ENCODE results near the gene SNAP29.

SNAP29 gene

DNA sequence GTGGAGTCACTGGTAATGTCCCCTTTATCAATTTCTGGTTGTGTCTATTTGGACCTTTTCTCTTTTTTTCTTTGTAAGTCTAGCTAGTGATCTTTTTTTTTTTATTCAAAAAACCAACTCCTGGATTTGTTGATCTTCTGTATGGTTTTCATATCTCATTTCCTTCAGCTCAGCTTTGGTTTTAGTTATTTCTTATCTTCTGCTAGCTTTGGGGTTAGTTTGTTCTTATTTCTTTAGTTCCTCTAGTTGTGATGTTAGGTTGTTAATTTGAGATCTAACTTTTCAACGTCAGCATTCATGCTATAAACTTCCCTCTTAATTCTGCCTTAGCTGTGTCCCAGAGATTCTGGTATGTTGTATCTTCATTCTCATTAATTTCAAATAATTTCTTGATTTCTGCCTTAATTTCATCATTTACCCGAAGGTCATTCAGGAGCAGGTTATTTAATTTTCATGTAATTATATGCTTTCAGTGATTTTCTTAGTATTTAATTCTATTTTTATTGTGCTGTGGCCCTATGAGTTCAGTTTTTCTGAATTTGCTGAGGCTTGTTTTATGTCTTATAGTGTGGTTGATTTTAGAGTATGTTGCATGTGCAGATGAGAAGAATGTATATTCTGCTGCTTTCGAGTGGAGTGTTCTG lies 29.2 kb upstream of the SNAP29 start:
- H3K36me3 ChIP-seq (replicated peaks; ENCODE audit: insufficient read depth, low read length) = no peaks in the 10 kb centered on the region

DNA sequence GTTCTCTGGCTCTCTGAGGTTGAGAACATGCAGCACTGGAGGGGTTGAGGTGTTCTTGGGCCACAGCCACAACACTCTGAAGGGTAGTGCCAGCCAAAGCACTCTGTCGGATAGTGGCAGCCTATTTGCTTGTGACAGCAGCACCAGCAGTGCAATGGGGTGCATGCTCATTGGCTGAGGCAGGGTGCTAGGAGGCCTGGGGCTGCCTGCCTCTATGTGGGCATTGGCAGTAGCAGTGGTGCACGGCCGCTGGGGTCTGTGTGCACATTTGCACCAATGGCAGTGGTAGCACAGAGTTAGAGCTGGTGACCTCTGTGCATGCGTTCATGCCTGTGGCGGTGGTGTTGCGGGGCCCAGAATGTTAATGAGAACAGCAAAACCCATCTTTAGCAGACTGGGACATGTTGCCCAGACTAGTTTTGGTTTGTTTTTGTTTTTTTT lies 25.6 kb upstream of the SNAP29 start:
- H3K27ac ChIP-seq (ENCODE audit: low read length) = no peak overlapping the region
- no peaks in the 10 kb centered on the region for H3K27me3 ChIP-seq (replicated peaks; ENCODE audit: insufficient read depth, low read length)
- H3F3A ChIP-seq (ENCODE audit: insufficient read depth, low read length) = peaks cover 4% of the 10 kb centered on the region; the same call in 1 of the 2 replicates
- DNase-seq = no peak
- H3K36me3 ChIP-seq (replicated peaks; ENCODE audit: insufficient read depth, low read length) = no peaks in the 10 kb centered on the region
- no peak overlapping the region for H3K4me3 ChIP-seq (ENCODE audit: low read length)
- peaks cover 29% of the 10 kb centered on the region for H3K79me2 ChIP-seq (ENCODE audit: low read length)
- no peaks in the 10 kb centered on the region for H3K9me3 ChIP-seq (replicated peaks; ENCODE audit: insufficient read depth, low read length)
- no peaks in the 10 kb centered on the region for H4K20me1 ChIP-seq (ENCODE audit: insufficient read depth, low read length)
- no peaks in the 10 kb centered on the region for H3K9me2 ChIP-seq (replicated peaks; ENCODE audit: insufficient read depth, low read length)
- peaks cover 8% of the 10 kb centered on the region for H3K4me1 ChIP-seq (ENCODE audit: low read length)
- H2AFZ ChIP-seq (ENCODE audit: low read length) = no peak overlapping the region
- H3K4me2 ChIP-seq (ENCODE audit: low read depth, low read length) = no peak overlapping the region
- no peak for TF ChIP-seq EZH2 (optimal IDR thresholded peaks at IDR 0.05; ENCODE audit: low read depth, low read length)
- TF ChIP-seq EZH2phosphoT487 (IDR thresholded peaks at IDR 0.05; ENCODE audit: low read length) = no peak
- TF ChIP-seq, protein P1, sequence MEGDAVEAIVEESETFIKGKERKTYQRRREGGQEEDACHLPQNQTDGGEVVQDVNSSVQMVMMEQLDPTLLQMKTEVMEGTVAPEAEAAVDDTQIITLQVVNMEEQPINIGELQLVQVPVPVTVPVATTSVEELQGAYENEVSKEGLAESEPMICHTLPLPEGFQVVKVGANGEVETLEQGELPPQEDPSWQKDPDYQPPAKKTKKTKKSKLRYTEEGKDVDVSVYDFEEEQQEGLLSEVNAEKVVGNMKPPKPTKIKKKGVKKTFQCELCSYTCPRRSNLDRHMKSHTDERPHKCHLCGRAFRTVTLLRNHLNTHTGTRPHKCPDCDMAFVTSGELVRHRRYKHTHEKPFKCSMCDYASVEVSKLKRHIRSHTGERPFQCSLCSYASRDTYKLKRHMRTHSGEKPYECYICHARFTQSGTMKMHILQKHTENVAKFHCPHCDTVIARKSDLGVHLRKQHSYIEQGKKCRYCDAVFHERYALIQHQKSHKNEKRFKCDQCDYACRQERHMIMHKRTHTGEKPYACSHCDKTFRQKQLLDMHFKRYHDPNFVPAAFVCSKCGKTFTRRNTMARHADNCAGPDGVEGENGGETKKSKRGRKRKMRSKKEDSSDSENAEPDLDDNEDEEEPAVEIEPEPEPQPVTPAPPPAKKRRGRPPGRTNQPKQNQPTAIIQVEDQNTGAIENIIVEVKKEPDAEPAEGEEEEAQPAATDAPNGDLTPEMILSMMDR (IDR thresholded peaks at IDR 0.05; ENCODE audit: low read length) = no peak
- H3K9ac ChIP-seq (ENCODE audit: low read length) = no peak overlapping the region

More for the DNA sequence above, 29.2 kb upstream of the SNAP29 start:
- Histone ChIP-seq H3K9ac (ENCODE audit: low read length) (no peak overlapping the region), H3K4me3 (ENCODE audit: low read length) (no peak overlapping the region), H3F3A (ENCODE audit: insufficient read depth, low read length) (no peaks in the 10 kb centered on the region), H3K27ac (ENCODE audit: low read length) (no peak overlapping the region), H3K4me2 (ENCODE audit: low read depth, low read length) (no peak overlapping the region), H3K9me3 (replicated peaks; ENCODE audit: insufficient read depth, low read length) (no peaks in the 10 kb centered on the region), H3K9me2 (replicated peaks; ENCODE audit: insufficient read depth, low read length) (no peaks in the 10 kb centered on the region), H3K27me3 (replicated peaks; ENCODE audit: insufficient read depth, low read length) (no peaks in the 10 kb centered on the region), H2AFZ (ENCODE audit: low read length) (no peak overlapping the region), H3K4me1 (ENCODE audit: low read length) (no peaks in the 10 kb centered on the region), H4K20me1 (ENCODE audit: insufficient read depth, low read length) (no peaks in the 10 kb centered on the region), H3K79me2 (ENCODE audit: low read length) (0 out of 2 replicates have a peak, but pooled peaks cover 3% of the 10 kb centered on the region)
- DNase-seq = no peak
- TF ChIP-seq, protein P1 (IDR thresholded peaks at IDR 0.05; ENCODE audit: low read length) = no peak
- TF ChIP-seq EZH2 (optimal IDR thresholded peaks at IDR 0.05; ENCODE audit: low read depth, low read length) (no peak), EZH2phosphoT487 (IDR thresholded peaks at IDR 0.05; ENCODE audit: low read length) (no peak)

DNA sequence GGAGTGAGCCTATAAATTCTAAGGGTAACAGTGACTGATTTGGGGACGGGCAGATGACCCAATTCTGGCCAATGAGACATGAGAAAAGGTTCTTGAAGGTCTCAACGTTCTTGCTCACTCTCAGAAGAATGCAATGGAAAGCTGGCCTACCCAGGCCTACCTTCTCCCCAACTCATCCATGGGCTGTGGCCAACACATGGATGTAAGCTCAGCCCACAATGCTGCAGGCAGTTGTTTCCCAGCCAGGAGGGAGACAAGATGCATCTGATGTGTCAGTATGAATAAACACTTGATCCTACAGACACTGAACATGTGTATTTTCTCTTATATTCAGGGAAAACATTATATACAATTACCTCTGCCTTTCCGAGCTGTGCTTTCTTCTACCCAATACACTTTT lies 24.6 kb upstream of the SNAP29 start:
- Histone ChIP-seq H3K4me2 (ENCODE audit: low read depth, low read length) (no peak overlapping the region), H3K27me3 (replicated peaks; ENCODE audit: insufficient read depth, low read length) (no peaks in the 10 kb centered on the region), H3K4me3 (ENCODE audit: low read length) (no peak overlapping the region), H4K20me1 (ENCODE audit: insufficient read depth, low read length) (no peaks in the 10 kb centered on the region), H3K79me2 (ENCODE audit: low read length) (peaks cover 38% of the 10 kb centered on the region), H2AFZ (ENCODE audit: low read length) (no peak overlapping the region), H3K9me3 (replicated peaks; ENCODE audit: insufficient read depth, low read length) (no peaks in the 10 kb centered on the region), H3F3A (ENCODE audit: insufficient read depth, low read length) (peaks cover 4% of the 10 kb centered on the region; the same call in 1 of the 2 replicates), H3K27ac (ENCODE audit: low read length) (no peak overlapping the region), H3K9ac (ENCODE audit: low read length) (no peak overlapping the region), H3K4me1 (ENCODE audit: low read length) (peaks cover 8% of the 10 kb centered on the region), H3K9me2 (replicated peaks; ENCODE audit: insufficient read depth, low read length) (no peaks in the 10 kb centered on the region), H3K36me3 (replicated peaks; ENCODE audit: insufficient read depth, low read length) (no peaks in the 10 kb centered on the region)
- TF ChIP-seq, protein P1 (IDR thresholded peaks at IDR 0.05; ENCODE audit: low read length) = no peak
- TF ChIP-seq EZH2 (optimal IDR thresholded peaks at IDR 0.05; ENCODE audit: low read depth, low read length) (no peak), EZH2phosphoT487 (IDR thresholded peaks at IDR 0.05; ENCODE audit: low read length) (no peak)
- DNase-seq = no peak

All from MM.1S (cell line).